ENCODE data around the gene PVALEF. TPM values are rescaled to one million over a fixed set of nuclear protein-coding genes. Genes with fewer than 3 reads are reported as not detected.

PVALEF gene
- total RNA-seq, 1 experiment from 2014 or later, result not detected

DNA sequence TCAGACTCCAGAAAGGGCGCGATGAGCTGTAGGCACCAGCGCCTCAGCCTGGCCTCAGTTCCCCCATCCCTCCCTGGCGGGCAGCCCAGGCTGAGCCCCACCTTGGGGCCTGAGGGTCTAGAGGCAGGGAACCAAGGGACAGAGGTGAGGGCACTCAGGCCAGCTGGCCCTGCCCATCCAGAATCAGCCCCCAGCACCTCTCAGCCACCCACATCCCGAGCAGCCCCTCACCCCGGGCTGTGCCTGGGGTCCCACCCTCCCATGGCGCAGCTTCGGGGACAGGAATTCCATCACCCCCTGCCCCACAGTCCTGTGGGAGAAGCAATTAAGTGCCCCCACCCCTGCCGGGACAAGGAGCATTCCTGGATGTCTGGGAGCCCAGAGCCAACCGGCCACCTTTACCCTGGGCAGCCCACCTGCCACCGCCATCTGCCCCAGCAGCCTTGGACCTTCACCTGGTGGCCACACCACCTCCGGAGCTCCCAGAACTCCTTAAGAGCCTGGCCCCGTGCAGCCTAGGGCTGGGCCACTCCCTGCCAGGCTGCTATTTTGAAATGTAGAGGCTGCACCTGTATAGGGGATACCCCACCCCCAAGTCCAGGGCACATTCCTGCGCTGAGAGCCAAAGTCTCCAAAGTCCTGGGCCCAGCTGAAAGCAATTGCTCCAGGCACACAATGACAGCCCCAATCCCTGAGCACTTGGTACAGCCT, 33.7 kb upstream of the PVALEF start:
- no peak overlapping the region for H3K56ac ChIP-seq (ENCODE audit: insufficient read length, low read depth, low read length)
- no peak overlapping the region for H3T11ph ChIP-seq (ENCODE audit: low read length)
- no peak overlapping the region for H3K27ac ChIP-seq (ENCODE audit: insufficient read length, low read depth, low read length)
- no peak overlapping the region for H3K9ac ChIP-seq (ENCODE audit: extremely low read depth, insufficient read length, low read length)
- no peak overlapping the region for H3K4ac ChIP-seq (ENCODE audit: low read depth, low read length)
- H3K23ac ChIP-seq (ENCODE audit: insufficient read length, low read depth, low read length), result no peak overlapping the region
- WGBS (ENCODE audit: extremely low coverage, insufficient read length, low lambda C conversion rate), result no CpG with 5 or more reads among the region's 14 CpGs
- DNase-seq, result no peak
- no peak overlapping the region for H4K5ac ChIP-seq (ENCODE audit: insufficient read length, low read depth, low read length)
- H3K79me1 ChIP-seq (ENCODE audit: insufficient read depth, low read depth, low read length, poor library complexity, severe bottlenecking), result no peaks in the 10 kb centered on the region
- H2AFZ ChIP-seq (ENCODE audit: low read length), result no peak overlapping the region
- H3K4me1 Mint-ChIP-seq, result peaks cover 0 to 11% of the 10 kb centered on the region in 2 experiments; a peak in 2 of 4 replicates
- H2AK5ac ChIP-seq (ENCODE audit: insufficient read length, low read length), result no peak overlapping the region
- H2BK12ac ChIP-seq (ENCODE audit: insufficient read length, low read depth, low read length), result no peak overlapping the region
- H2BK5ac ChIP-seq (ENCODE audit: insufficient read length, low read length), result no peak overlapping the region
- no peaks in the 10 kb centered on the region for H4K20me1 ChIP-seq (ENCODE audit: control insufficient read depth, insufficient read depth, insufficient read length)
- no peaks in the 10 kb centered on the region for H3K4me1 ChIP-seq (ENCODE audit: insufficient read depth, low read length)
- H3K14ac ChIP-seq (ENCODE audit: insufficient read depth, low read length), result no peak overlapping the region; the same call in 1 of the 2 replicates
- TF ChIP-seq, protein P1, sequence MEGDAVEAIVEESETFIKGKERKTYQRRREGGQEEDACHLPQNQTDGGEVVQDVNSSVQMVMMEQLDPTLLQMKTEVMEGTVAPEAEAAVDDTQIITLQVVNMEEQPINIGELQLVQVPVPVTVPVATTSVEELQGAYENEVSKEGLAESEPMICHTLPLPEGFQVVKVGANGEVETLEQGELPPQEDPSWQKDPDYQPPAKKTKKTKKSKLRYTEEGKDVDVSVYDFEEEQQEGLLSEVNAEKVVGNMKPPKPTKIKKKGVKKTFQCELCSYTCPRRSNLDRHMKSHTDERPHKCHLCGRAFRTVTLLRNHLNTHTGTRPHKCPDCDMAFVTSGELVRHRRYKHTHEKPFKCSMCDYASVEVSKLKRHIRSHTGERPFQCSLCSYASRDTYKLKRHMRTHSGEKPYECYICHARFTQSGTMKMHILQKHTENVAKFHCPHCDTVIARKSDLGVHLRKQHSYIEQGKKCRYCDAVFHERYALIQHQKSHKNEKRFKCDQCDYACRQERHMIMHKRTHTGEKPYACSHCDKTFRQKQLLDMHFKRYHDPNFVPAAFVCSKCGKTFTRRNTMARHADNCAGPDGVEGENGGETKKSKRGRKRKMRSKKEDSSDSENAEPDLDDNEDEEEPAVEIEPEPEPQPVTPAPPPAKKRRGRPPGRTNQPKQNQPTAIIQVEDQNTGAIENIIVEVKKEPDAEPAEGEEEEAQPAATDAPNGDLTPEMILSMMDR (conservative IDR thresholded peaks at IDR 0.05), result no peak
- no peaks in the 10 kb centered on the region for H3K9me3 Mint-ChIP-seq
- no peaks in the 10 kb centered on the region for H3K23me2 ChIP-seq (ENCODE audit: insufficient read length, low read depth, low read length, poor library complexity, severe bottlenecking)
- H3K18ac ChIP-seq (ENCODE audit: insufficient read length, low read depth, low read length), result no peak overlapping the region
- H2BK120ac ChIP-seq (ENCODE audit: low read depth, low read length, poor library complexity, severe bottlenecking), result no peak overlapping the region
- H2BK20ac ChIP-seq (ENCODE audit: low read depth, low read length, poor library complexity, severe bottlenecking), result no peak overlapping the region
- no peak overlapping the region for H3K27ac Mint-ChIP-seq
- H3K27me3 Mint-ChIP-seq (ENCODE audit: low read depth), result no peaks in the 10 kb centered on the region
- no peak overlapping the region for H4K8ac ChIP-seq (replicated peaks; ENCODE audit: insufficient read length, low read depth, low read length)
- no peak overlapping the region for H3K4me2 ChIP-seq (ENCODE audit: insufficient read depth, insufficient read length, low read length)
- H3K4me3 Mint-ChIP-seq, result no peak overlapping the region
- no peak overlapping the region for H2BK15ac ChIP-seq (ENCODE audit: low read depth, low read length)
- H3K9me3 ChIP-seq (ENCODE audit: control insufficient read depth, low read depth, low read length), result no peaks in the 10 kb centered on the region
- H3K27me3 ChIP-seq (ENCODE audit: insufficient read depth, low read length), result no peaks in the 10 kb centered on the region
- no peaks in the 10 kb centered on the region for H3K36me3 Mint-ChIP-seq (ENCODE audit: insufficient read depth in 1 of 3, low read depth in 3 of 3)
- H3K79me2 ChIP-seq (ENCODE audit: insufficient read depth, low read length), result no peaks in the 10 kb centered on the region
- no peak overlapping the region for H4K91ac ChIP-seq (ENCODE audit: insufficient read length, low read depth, low read length)

All from H9 (cell line).